Stomach (tissue), 4 donors: ENCODE results near the gene HTT.

Experiments
- CTCF ChIP-seq, 7 experiments: fragments of 450-650 bp in 4 of 7; fragments of 200-600 bp in 3 of 7; sonication (generic) in 3 of 7; IDR thresholded peaks; one replicate each; pipeline ENCODE4 v1.5.1; 2016 to 2019; ENCODE audit warnings: antibody characterized with exemption in 7 of 7, control low read depth in 2 of 7, mild to moderate bottlenecking in 1 of 7
- POLR2A ChIP-seq, 4 donors: fragments of 450-650 bp; IDR thresholded peaks; one replicate each; pipeline ENCODE4 v1.6.1; 2016; ENCODE audit warnings: antibody characterized with exemption in 4 of 4, control low read depth in 2 of 4, mild to moderate bottlenecking in 1 of 4, moderate library complexity in 1 of 4

DNA sequence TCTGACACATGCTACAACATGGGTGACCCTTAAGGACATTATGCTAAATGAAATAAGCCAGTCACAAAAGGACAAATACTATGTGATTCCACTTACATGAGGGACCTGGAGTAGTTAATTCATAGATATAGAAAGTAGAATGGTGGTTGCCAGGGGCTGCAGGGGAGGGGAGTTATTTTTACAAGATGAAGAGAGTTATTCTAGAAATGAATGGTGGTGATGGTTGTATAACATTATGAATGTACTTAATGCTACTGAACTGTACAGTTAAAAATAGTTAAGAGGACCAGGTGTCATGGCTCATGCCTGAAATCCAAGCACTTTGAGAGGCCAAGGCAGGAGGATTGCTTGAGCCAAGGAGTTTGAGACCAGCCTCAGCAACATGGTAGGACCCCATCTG lies 115.0 kb downstream of the HTT start:
- TF ChIP-seq POLR2A (IDR thresholded peaks at IDR 0.05): no peak
- no peak for TF ChIP-seq CTCF (IDR thresholded peaks at IDR 0.05)
